Measurements from ENCODE around the gene TIGAR. TPM values are rescaled to one million over a fixed set of nuclear protein-coding genes. Genes with fewer than 3 reads are reported as not detected.

Gene TIGAR
- total RNA-seq, 1 experiment from 2014 or later: 9.0 TPM

DNA sequence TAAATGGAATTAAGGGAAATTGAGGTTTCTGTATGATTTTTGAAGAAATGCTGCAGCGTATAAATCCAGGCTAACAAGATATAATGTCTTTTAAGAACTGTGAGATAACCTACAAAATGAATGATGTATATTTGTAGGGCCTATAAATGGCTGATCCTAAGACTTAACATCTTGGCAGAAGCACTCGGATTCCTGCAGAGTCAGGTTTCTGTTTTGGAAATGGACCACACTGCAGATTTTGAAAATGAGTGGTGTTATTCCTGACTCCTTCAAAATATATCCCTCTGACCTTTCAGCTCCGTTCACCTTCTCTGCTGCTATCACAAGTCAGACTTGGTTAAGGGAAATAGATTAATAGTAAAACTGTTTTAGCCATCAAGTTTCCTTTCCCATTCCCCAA, 5.0 kb downstream of the TIGAR start:
- Histone ChIP-seq H4K20me1 (ENCODE audit: insufficient read depth, low read depth, low read length) (peaks cover 15% of the 10 kb centered on the region; the same call in 1 of the 2 replicates), H3K9me2 (replicated peaks; ENCODE audit: insufficient read depth, low read length) (no peaks in the 10 kb centered on the region), H3K9me3 (ENCODE audit: low read length) (no peaks in the 10 kb centered on the region), H2AFZ (ENCODE audit: low read length) (no peak overlapping the region), H3K4me3 (ENCODE audit: low read length) (no peak overlapping the region), H3K79me2 (ENCODE audit: low read length) (peaks cover 95% of the 10 kb centered on the region), H3K27me3 (ENCODE audit: low read length) (no peaks in the 10 kb centered on the region), H3K4me1 (ENCODE audit: low read length) (peaks cover 39% of the 10 kb centered on the region), H3K36me3 (ENCODE audit: insufficient read depth, low read length) (peaks cover 11% of the 10 kb centered on the region; the same call in 1 of the 2 replicates), H3K27ac (ENCODE audit: low read length) (no peak overlapping the region), H3K9ac (ENCODE audit: low read length) (no peak overlapping the region), H3K4me2 (ENCODE audit: low read depth, low read length, poor library complexity, severe bottlenecking) (no peak overlapping the region)
- DNase-seq: no peak

- Histone ChIP-seq H3K4me2 (ENCODE audit: low read depth, low read length, poor library complexity, severe bottlenecking) (no peak overlapping the region), H3K27me3 (ENCODE audit: low read length) (no peaks in the 10 kb centered on the region), H3K4me3 (ENCODE audit: low read length) (no peak overlapping the region), H2AFZ (ENCODE audit: low read length) (no peak overlapping the region), H4K20me1 (ENCODE audit: insufficient read depth, low read depth, low read length) (peaks cover 15% of the 10 kb centered on the region; the same call in 1 of the 2 replicates), H3K9ac (ENCODE audit: low read length) (no peak overlapping the region), H3K27ac (ENCODE audit: low read length) (no peak overlapping the region), H3K9me3 (ENCODE audit: low read length) (no peaks in the 10 kb centered on the region), H3K36me3 (ENCODE audit: insufficient read depth, low read length) (peaks cover 22% of the 10 kb centered on the region; the same call in 1 of the 2 replicates), H3K79me2 (ENCODE audit: low read length) (peaks cover 97% of the 10 kb centered on the region), H3K4me1 (ENCODE audit: low read length) (peaks cover 43% of the 10 kb centered on the region), H3K9me2 (replicated peaks; ENCODE audit: insufficient read depth, low read length) (no peaks in the 10 kb centered on the region)
- DNase-seq: no peak
Measured at GRCh38 chr12:4327293-4327692, 6.3 kb downstream of the TIGAR start.

DNA sequence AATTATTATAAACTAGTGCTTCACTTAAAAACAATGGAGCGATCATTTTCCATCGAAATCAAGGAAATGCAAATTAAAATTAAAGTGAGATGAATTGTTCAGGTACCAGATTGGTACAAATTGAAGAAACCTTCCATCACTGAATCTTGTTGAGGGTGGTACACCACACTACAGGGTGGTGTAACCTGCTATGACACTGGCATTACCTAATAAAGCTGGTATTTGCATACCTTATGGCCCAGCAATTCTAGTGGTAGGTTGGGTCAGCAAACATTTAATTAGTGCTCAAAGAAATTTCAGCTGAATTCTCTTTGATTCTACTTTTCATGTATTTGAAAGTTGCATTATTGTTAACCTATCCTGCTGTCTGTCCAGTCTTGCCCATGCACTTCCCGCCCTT, 9.2 kb downstream of the TIGAR start:
- H3K4me1 ChIP-seq (ENCODE audit: low read length): peaks cover 26% of the 10 kb centered on the region
- no peaks in the 10 kb centered on the region for H3K9me2 ChIP-seq (replicated peaks; ENCODE audit: insufficient read depth, low read length)
- H3K9ac ChIP-seq (ENCODE audit: low read length): 0 out of 2 replicates have a peak overlapping the region, but pooled peaks have one; percentile 8
- peak overlapping the region; percentile 51; the same call in 1 of the 2 replicates for H3K27ac ChIP-seq (ENCODE audit: low read length)
- no peaks in the 10 kb centered on the region for H3K9me3 ChIP-seq (ENCODE audit: low read length)
- no peak overlapping the region for H3K4me3 ChIP-seq (ENCODE audit: low read length)
- H3K79me2 ChIP-seq (ENCODE audit: low read length): peaks cover 90% of the 10 kb centered on the region
- DNase-seq: no peak
- peaks cover 15% of the 10 kb centered on the region; the same call in 1 of the 2 replicates for H4K20me1 ChIP-seq (ENCODE audit: insufficient read depth, low read depth, low read length)
- peaks cover 33% of the 10 kb centered on the region; the same call in 1 of the 2 replicates for H3K36me3 ChIP-seq (ENCODE audit: insufficient read depth, low read length)
- H2AFZ ChIP-seq (ENCODE audit: low read length): no peak overlapping the region
- H3K4me2 ChIP-seq (ENCODE audit: low read depth, low read length, poor library complexity, severe bottlenecking): no peak overlapping the region
- no peaks in the 10 kb centered on the region for H3K27me3 ChIP-seq (ENCODE audit: low read length)

GRCh38 chr12:4331221-4331620, 10.2 kb downstream of the TIGAR start:
- Histone ChIP-seq H3K36me3 (ENCODE audit: insufficient read depth, low read length) (peaks cover 42% of the 10 kb centered on the region), H3K9me2 (replicated peaks; ENCODE audit: insufficient read depth, low read length) (no peaks in the 10 kb centered on the region), H3K9me3 (ENCODE audit: low read length) (no peaks in the 10 kb centered on the region), H3K27me3 (ENCODE audit: low read length) (no peaks in the 10 kb centered on the region), H3K4me2 (ENCODE audit: low read depth, low read length, poor library complexity, severe bottlenecking) (peak overlapping the region; percentile 17), H3K4me3 (ENCODE audit: low read length) (no peak overlapping the region), H3K9ac (ENCODE audit: low read length) (no peak overlapping the region), H2AFZ (ENCODE audit: low read length) (no peak overlapping the region), H3K27ac (ENCODE audit: low read length) (peak overlapping the region; percentile 51), H4K20me1 (ENCODE audit: insufficient read depth, low read depth, low read length) (peaks cover 15% of the 10 kb centered on the region; the same call in 1 of the 2 replicates), H3K79me2 (ENCODE audit: low read length) (peaks cover 90% of the 10 kb centered on the region), H3K4me1 (ENCODE audit: low read length) (peaks cover 26% of the 10 kb centered on the region)
- no peak for DNase-seq

GRCh38 chr12:4331842-4332241, 10.8 kb downstream of the TIGAR start:
- no peak overlapping the region for H3K9ac ChIP-seq (ENCODE audit: low read length)
- peaks cover 86% of the 10 kb centered on the region for H3K79me2 ChIP-seq (ENCODE audit: low read length)

DNA sequence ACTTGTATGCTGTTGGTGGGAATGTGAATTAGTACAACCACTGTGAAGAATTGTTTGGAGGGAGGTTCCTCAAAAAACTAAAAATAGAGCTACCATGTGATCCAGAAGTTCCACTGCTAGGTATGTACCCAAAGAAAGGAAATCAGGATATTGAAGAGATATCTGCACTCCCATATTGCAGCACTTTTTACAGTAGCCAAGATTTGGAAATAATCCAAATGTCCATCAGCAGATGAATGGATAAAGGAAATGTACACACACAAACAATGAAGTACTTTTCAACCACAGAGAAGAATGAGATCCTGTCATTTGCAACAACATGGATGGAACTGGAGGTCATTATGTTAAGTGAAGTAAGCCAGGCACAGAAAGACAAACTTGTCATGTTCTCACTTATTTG, 25.9 kb downstream of the TIGAR start:
- H3K4me3 ChIP-seq (ENCODE audit: low read length): no peak overlapping the region
- no peaks in the 10 kb centered on the region for H3K79me2 ChIP-seq (ENCODE audit: low read length)
- no peak for DNase-seq
- H3K27ac ChIP-seq (ENCODE audit: low read length): no peak overlapping the region
- H3K9ac ChIP-seq (ENCODE audit: low read length): no peak overlapping the region
- no peak overlapping the region for H2AFZ ChIP-seq (ENCODE audit: low read length)
- no peaks in the 10 kb centered on the region for H3K4me1 ChIP-seq (ENCODE audit: low read length)
- peaks cover 14% of the 10 kb centered on the region; the same call in 1 of the 2 replicates for H3K36me3 ChIP-seq (ENCODE audit: insufficient read depth, low read length)
- no peaks in the 10 kb centered on the region for H3K9me2 ChIP-seq (replicated peaks; ENCODE audit: insufficient read depth, low read length)
- H4K20me1 ChIP-seq (ENCODE audit: insufficient read depth, low read depth, low read length): no peaks in the 10 kb centered on the region
- H3K9me3 ChIP-seq (ENCODE audit: low read length): no peaks in the 10 kb centered on the region
- H3K27me3 ChIP-seq (ENCODE audit: low read length): no peaks in the 10 kb centered on the region
- no peak overlapping the region for H3K4me2 ChIP-seq (ENCODE audit: low read depth, low read length, poor library complexity, severe bottlenecking)

More at GRCh38 chr12:4331842-4332241, 10.8 kb downstream of the TIGAR start:
- Histone ChIP-seq H3K9me2 (replicated peaks; ENCODE audit: insufficient read depth, low read length) (no peaks in the 10 kb centered on the region), H3K36me3 (ENCODE audit: insufficient read depth, low read length) (peaks cover 48% of the 10 kb centered on the region), H4K20me1 (ENCODE audit: insufficient read depth, low read depth, low read length) (peaks cover 15% of the 10 kb centered on the region; the same call in 1 of the 2 replicates), H3K4me3 (ENCODE audit: low read length) (no peak overlapping the region), H2AFZ (ENCODE audit: low read length) (no peak overlapping the region), H3K4me2 (ENCODE audit: low read depth, low read length, poor library complexity, severe bottlenecking) (no peak overlapping the region), H3K27me3 (ENCODE audit: low read length) (no peaks in the 10 kb centered on the region), H3K4me1 (ENCODE audit: low read length) (peaks cover 26% of the 10 kb centered on the region), H3K27ac (ENCODE audit: low read length) (no peak overlapping the region), H3K9me3 (ENCODE audit: low read length) (no peaks in the 10 kb centered on the region)
- DNase-seq: no peak

GRCh38 chr12:4353785-4354208, 32.8 kb downstream of the TIGAR start:
- Histone ChIP-seq H3K4me1 (ENCODE audit: low read length) (peaks cover 3% of the 10 kb centered on the region; the same call in 1 of the 2 replicates), H4K20me1 (ENCODE audit: insufficient read depth, low read depth, low read length) (no peaks in the 10 kb centered on the region), H3K4me2 (ENCODE audit: low read depth, low read length, poor library complexity, severe bottlenecking) (no peak overlapping the region), H3K4me3 (ENCODE audit: low read length) (no peak overlapping the region), H3K79me2 (ENCODE audit: low read length) (no peaks in the 10 kb centered on the region), H3K9me2 (replicated peaks; ENCODE audit: insufficient read depth, low read length) (no peaks in the 10 kb centered on the region), H3K27me3 (ENCODE audit: low read length) (no peaks in the 10 kb centered on the region), H3K27ac (ENCODE audit: low read length) (no peak overlapping the region), H3K9ac (ENCODE audit: low read length) (no peak overlapping the region), H3K36me3 (ENCODE audit: insufficient read depth, low read length) (peaks cover 25% of the 10 kb centered on the region; the same call in 1 of the 2 replicates), H2AFZ (ENCODE audit: low read length) (no peak overlapping the region), H3K9me3 (ENCODE audit: low read length) (no peaks in the 10 kb centered on the region)
- peak; percentile 64 for DNase-seq

GRCh38 chr12:4355156-4356040, 34.4 kb downstream of the TIGAR start:
- no peak overlapping the region for H3K4me2 ChIP-seq (ENCODE audit: low read depth, low read length, poor library complexity, severe bottlenecking)
- no peaks in the 10 kb centered on the region for H3K9me3 ChIP-seq (ENCODE audit: low read length)
- H3K9me2 ChIP-seq (replicated peaks; ENCODE audit: insufficient read depth, low read length): no peaks in the 10 kb centered on the region
- H4K20me1 ChIP-seq (ENCODE audit: insufficient read depth, low read depth, low read length): no peaks in the 10 kb centered on the region
- no peaks in the 10 kb centered on the region for H3K27me3 ChIP-seq (ENCODE audit: low read length)
- H3K36me3 ChIP-seq (ENCODE audit: insufficient read depth, low read length): peaks cover 17% of the 10 kb centered on the region; the same call in 1 of the 2 replicates
- no peak overlapping the region for H3K27ac ChIP-seq (ENCODE audit: low read length)
- H3K9ac ChIP-seq (ENCODE audit: low read length): no peak overlapping the region
- H3K4me3 ChIP-seq (ENCODE audit: low read length): no peak overlapping the region
- no peaks in the 10 kb centered on the region for H3K79me2 ChIP-seq (ENCODE audit: low read length)
- no peak overlapping the region for H2AFZ ChIP-seq (ENCODE audit: low read length)
- no peak for DNase-seq
- H3K4me1 ChIP-seq (ENCODE audit: low read length): peaks cover 3% of the 10 kb centered on the region; the same call in 1 of the 2 replicates
